Activated CD8-positive, alpha-beta memory T cell treated with anti-CD3 and anti-CD28 coated beads for 48 hours (primary cell): ENCODE data around the gene MEMO1.
"Not testable (repeated sequence)": the region's sequence is repeated elsewhere in the genome, so short reads cannot be mapped to it uniquely, and the experiment has no call there.

Experiments used
- DNase-seq, 3 experiments: peaks; one replicate each; pipeline ENCODE4 v3.0.0-alpha.2; 2020; ENCODE audit warnings: low read depth in 2 of 3, low spot score in 2 of 3

The MEMO1 gene

GRCh38 chr2:31958140-31958717 is 52.6 kb downstream of the MEMO1 start:
- no peak for DNase-seq

GRCh38 chr2:31957354-31958139 is 53.3 kb downstream of the MEMO1 start:
- DNase-seq, result no peak

- DNase-seq, result not testable (repeated sequence)
These were observed 53.9 kb downstream of the MEMO1 start for GRCh38 chr2:31956934-31957333.

DNA sequence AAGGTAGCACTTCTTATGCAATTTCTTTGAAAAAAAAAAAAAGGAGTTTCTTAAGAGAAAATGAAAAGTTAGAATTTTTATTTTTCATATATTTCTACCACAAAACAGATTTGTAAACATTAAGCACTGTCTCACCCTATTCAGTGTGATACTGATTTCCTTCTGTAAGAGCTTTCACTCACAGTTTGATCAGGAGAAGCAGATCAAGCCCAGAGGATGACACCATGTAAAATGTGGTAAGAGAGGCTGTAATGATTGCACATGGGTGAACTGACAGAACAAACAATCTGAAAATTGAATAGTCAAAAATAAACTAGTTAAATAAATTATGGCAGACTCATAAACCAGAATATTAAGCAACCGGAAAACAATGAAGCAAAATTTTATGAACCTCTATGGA is 54.5 kb downstream of the MEMO1 start:
- DNase-seq, result no peak

- not testable (repeated sequence) for DNase-seq
These were observed 57.7 kb downstream of the MEMO1 start for GRCh38 chr2:31953095-31953494.

DNA sequence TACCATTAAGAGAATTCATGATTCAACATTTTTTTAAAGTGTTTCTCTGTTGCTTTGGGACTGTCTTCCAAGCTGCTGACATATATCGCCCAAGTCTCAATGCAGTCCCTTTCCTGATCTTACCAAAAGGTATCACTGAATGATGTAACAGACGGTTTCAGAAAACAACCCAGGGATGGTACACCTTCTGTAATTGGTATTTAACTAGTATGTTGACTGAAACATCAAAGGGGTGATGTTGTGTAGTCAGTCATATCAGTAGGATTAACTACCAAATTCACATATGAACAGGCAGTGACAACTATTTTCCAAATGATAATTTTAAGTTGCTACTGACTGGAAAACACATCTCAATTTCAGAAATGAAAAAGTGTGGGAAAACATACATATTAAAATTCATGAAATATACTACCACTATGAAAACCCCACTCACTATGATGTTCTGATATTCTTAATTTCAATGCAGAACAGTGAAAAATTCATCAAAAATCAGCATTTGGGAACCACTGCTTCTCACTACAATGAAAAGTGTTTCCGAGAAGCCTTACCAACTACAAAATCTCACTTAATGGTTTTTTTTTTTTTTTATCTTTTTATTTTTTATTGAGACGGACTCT is 59.8 kb downstream of the MEMO1 start:
- DNase-seq, result no peak

- no peak for DNase-seq
These were observed 62.9 kb downstream of the MEMO1 start for GRCh38 chr2:31947871-31948270.

- DNase-seq, result no peak
These were observed 64.0 kb downstream of the MEMO1 start for GRCh38 chr2:31946838-31947237.

DNA sequence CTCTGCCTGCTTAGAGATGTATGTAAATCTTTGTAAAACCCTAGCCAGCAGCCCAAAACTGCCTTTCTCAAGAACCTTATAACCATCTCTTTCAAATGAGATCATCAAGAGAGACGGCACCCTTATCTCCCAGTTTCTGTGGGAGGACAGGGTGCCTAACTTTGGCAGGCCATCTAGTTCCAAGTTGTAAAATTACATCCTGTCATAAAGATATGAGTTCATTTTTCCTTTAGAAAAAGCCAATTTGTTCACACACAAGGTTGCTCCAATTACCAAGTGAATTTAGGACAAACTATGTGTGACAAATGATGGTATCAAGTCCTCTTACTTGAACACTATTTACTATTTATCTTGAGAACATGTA is 65.3 kb downstream of the MEMO1 start:
- no peak for DNase-seq

DNA sequence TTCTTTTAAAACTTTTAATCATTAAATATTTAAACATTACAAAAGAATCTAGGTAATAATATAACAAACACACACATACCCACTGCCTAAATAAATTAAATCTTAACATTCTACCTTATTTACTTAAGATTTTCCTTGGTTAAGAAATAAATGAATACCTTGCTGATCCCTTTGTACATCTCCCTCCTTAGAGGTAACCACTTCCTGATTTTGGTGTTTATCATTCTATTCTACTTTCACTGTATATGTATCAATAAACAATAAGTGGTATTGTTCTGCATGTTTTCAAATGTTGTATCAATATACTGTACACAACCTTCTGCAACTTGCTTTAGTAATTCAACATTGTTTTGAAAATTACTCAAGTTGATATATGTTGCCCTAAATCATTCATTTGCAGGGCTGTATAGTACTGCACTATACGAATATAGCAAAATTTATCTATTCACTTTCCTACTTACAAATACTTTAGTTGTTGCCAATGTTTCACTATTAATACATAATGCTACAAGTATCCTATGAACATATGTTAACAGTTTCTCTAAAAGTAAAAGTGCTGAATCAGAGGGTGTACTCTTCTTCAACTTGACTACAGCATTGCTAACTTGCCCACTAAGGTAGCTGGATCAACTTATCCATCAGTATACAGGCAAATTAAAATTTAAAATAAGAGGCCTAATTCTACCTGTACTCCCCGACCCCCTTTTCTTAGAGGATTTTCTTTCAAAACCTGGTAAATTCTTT is 65.8 kb downstream of the MEMO1 start:
- no peak for DNase-seq

- no peak for DNase-seq
These were observed 67.1 kb downstream of the MEMO1 start for GRCh38 chr2:31943636-31944225.

DNA sequence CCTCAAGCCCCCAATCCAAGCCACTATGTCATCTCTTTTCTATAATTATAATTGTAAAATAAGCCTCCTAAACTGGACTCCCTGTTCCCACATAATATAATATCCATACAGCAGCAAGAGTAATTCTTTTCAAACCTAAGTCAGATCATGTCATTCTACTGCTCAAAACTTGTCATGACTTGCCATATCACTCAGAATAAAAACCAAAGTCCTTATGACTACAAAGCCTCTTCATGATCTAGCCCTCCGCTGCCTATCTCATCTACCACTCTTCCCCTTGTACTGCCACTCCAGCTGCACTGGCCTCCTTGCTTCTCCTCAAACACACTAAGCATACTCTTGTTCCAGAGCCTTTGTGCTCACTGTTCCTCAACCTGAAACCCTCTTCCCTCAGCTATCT is 69.9 kb downstream of the MEMO1 start:
- no peak for DNase-seq

- DNase-seq, result no peak
These were observed 73.1 kb downstream of the MEMO1 start for GRCh38 chr2:31937741-31938140.

- DNase-seq, result no peak
These were observed 75.4 kb downstream of the MEMO1 start for GRCh38 chr2:31935370-31935769.

- DNase-seq, result no peak
These were observed 77.7 kb downstream of the MEMO1 start for GRCh38 chr2:31933066-31933465.

DNA sequence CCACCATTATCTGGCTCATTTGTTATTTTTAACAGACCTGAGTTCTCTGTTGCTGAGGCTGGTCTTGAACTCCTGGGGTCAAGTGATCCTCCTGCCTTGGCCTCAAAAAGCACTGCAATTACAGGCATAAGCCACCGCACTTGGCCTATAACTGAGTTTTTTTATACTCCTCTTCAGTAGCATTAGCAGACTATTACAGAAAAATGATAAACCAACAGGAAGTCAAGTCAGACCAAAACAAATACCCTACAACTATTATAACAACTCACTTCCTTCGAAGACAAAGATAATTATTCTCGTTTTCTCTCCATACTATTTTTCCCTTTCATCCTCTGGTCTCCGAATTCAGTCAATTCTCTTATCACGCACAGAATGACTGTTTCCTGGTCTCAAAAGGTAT is 78.2 kb downstream of the MEMO1 start:
- no peak for DNase-seq

- DNase-seq, result no peak
These were observed 78.9 kb downstream of the MEMO1 start for GRCh38 chr2:31931916-31932315.

DNA sequence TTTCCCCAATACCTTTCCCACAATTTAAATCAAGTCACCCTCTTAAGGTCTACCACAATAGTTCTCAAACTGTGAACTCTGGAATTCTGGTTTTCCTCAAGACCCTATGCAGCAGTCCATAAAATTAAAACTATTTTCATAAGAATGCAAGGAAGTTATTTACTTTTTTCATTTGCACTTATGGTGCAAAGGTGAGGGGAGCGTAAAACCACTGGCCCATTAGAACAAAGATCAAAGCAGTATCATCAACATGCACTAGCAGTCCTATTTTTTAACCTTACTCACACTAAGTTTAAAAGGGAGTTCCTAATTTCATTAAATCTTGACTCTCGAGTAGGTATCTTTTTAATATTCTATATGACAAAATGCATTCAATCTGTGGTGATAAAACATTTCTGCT is 85.3 kb downstream of the MEMO1 start:
- no peak for DNase-seq

DNA sequence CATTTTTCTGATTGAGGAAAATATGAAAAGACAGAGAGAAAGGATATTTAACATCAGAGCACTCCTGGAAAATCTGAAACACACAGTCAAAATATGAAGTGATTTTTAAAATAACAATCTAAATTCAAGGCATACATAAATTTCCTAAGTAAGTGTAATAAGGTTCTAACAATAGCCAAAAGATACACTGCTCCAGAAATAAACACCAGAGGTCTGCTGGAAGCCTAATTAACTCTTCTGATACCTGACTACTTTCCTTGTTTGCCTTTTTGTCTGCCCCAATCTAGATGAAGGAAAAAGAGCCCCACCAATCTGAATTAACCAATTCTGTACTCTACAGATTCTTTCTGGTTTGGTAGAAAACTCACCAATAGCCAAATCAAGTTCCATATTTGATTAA is 87.1 kb downstream of the MEMO1 start:
- DNase-seq, result no peak

DNA sequence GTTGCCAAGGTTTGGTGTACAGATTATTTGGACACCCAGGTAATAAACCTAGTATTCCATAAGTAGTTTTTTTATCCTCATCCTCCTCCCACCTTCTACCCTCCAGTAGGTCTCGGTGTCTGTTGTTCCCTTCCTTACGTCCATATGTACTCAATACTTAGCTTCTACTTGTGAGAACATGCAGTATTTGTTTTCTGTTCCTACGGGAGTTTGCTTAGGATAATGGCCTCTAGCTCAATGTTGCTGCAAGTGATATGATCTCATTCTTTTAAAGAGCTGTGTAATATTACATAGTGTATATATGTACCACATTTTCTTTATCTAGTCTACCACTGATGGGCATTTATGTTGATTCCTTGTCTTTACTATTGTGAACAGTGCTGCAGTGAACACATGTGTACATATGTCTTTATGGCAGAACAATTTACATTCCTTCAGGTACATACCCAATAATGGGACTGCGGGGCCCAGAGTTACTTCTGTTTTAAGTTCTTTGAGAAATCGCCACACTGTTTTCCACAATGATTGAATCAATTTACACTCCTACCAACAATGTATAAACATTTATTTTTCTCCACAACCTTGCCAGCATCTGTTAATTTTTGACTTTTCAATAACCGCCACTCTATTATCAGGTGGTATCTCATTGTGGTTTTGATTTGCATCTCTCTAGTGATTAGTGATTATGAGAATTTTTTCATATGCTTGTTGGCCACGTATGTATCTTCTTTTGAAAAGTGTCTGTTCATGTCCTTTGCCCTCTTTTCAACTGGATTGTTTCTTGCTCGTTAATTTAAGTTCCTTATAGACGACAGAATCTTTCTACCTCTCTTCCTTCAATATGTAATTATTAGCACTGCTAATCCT is 88.0 kb downstream of the MEMO1 start:
- no peak for DNase-seq

GRCh38 chr2:31920962-31921361 is 89.8 kb downstream of the MEMO1 start:
- DNase-seq, result no peak
